HEK293 (cell line): ENCODE measurements around the gene NUB1.
A peak's percentile ranks its signal among the peaks of the same experiment; 100 is the strongest.

Experiments used
- KLF10 ChIP-seq: fragments of 450-650 bp; IDR thresholded peaks from 2 replicates; pipeline ENCODE4 v1.5.1; 2018; ENCODE audit warnings: missing biosample characterization, mild to moderate bottlenecking, missing genetic modification characterization
- KLF7 ChIP-seq: fragments of 450-650 bp; formaldehyde crosslinking; IDR thresholded peaks from 2 replicates; pipeline ENCODE4 v1.5.1; 2016; ENCODE audit warnings: missing biosample characterization, missing genetic modification characterization, borderline replicate concordance
- MYNN ChIP-seq: fragments of 450-650 bp; formaldehyde crosslinking; IDR thresholded peaks from 2 replicates; pipeline ENCODE4 v1.5.1; 2016; ENCODE audit warnings: missing biosample characterization, missing genetic modification characterization, borderline replicate concordance
- RBAK ChIP-seq: fragments of 450-650 bp; formaldehyde crosslinking; IDR thresholded peaks from 2 replicates; pipeline ENCODE4 v1.5.1; 2016; ENCODE audit warnings: missing biosample characterization, missing genetic modification characterization
- SCRT1 ChIP-seq: fragments of 450-650 bp; formaldehyde crosslinking; IDR thresholded peaks from 2 replicates; pipeline ENCODE4 v1.5.1; 2016; ENCODE audit warnings: missing biosample characterization, missing genetic modification characterization, borderline replicate concordance
- ZBTB17 ChIP-seq: fragments of 450-650 bp; formaldehyde crosslinking; IDR thresholded peaks from 2 replicates; pipeline ENCODE4 v1.5.1; 2016; ENCODE audit warnings: missing biosample characterization, missing genetic modification characterization
- ZBTB20 ChIP-seq: fragments of 450-650 bp; formaldehyde crosslinking; IDR thresholded peaks from 2 replicates; pipeline ENCODE4 v1.5.1; 2016; ENCODE audit warnings: missing biosample characterization, missing genetic modification characterization
- ZBTB8A ChIP-seq: fragments of 450-650 bp; formaldehyde crosslinking; IDR thresholded peaks from 2 replicates; pipeline ENCODE4 v1.5.1; 2016; ENCODE audit warnings: missing biosample characterization, missing genetic modification characterization
- ZEB2 ChIP-seq: fragments of 450-650 bp; formaldehyde crosslinking; IDR thresholded peaks from 2 replicates; pipeline ENCODE4 v1.5.1; 2016; ENCODE audit warnings: missing biosample characterization, missing genetic modification characterization
- ZFHX2 ChIP-seq: fragments of 450-650 bp; formaldehyde crosslinking; conservative IDR thresholded peaks from 2 replicates; pipeline ENCODE4 v1.5.1; 2016; ENCODE audit warnings: missing biosample characterization, missing genetic modification characterization
- ZNF10 ChIP-seq: fragments of 450-650 bp; formaldehyde crosslinking; IDR thresholded peaks from 2 replicates; pipeline ENCODE4 v1.5.1; 2017; ENCODE audit warnings: missing biosample characterization, missing genetic modification characterization
- ZNF169 ChIP-seq: fragments of 450-650 bp; formaldehyde crosslinking; IDR thresholded peaks from 2 replicates; pipeline ENCODE4 v1.5.1; 2016; ENCODE audit warnings: missing biosample characterization, missing genetic modification characterization
- ZNF19 ChIP-seq: fragments of 450-650 bp; formaldehyde crosslinking; IDR thresholded peaks from 2 replicates; pipeline ENCODE4; 2016; ENCODE audit warnings: missing biosample characterization, missing genetic modification characterization, low read depth
- ZNF202 ChIP-seq: fragments of 450-650 bp; formaldehyde crosslinking; IDR thresholded peaks from 2 replicates; pipeline ENCODE4 v1.5.1; 2016; ENCODE audit warnings: missing biosample characterization, missing genetic modification characterization, borderline replicate concordance
- ZNF223 ChIP-seq: fragments of 450-650 bp; formaldehyde crosslinking; IDR thresholded peaks from 2 replicates; pipeline ENCODE4 v1.5.1; 2016; ENCODE audit warnings: missing biosample characterization, missing genetic modification characterization
- ZNF292 ChIP-seq: fragments of 450-650 bp; formaldehyde crosslinking; IDR thresholded peaks from 2 replicates; pipeline ENCODE4 v1.5.1; 2016; ENCODE audit warnings: low read depth, missing biosample characterization, missing genetic modification characterization, borderline replicate concordance
- ZNF366 ChIP-seq: fragments of 450-650 bp; formaldehyde crosslinking; conservative IDR thresholded peaks from 2 replicates; pipeline ENCODE4 v1.5.1; 2016; ENCODE audit warnings: missing biosample characterization, missing genetic modification characterization
- ZNF48 ChIP-seq: fragments of 450-650 bp; formaldehyde crosslinking; IDR thresholded peaks from 2 replicates; pipeline ENCODE4 v1.5.1; 2016; ENCODE audit warnings: missing biosample characterization, missing genetic modification characterization
- ZNF501 ChIP-seq: fragments of 450-650 bp; formaldehyde crosslinking; IDR thresholded peaks from 2 replicates; pipeline ENCODE4 v1.5.1; 2016; ENCODE audit warnings: missing biosample characterization, missing genetic modification characterization
- ZNF521 ChIP-seq: fragments of 450-650 bp; formaldehyde crosslinking; IDR thresholded peaks from 2 replicates; pipeline ENCODE4 v1.5.1; 2017; ENCODE audit warnings: missing biosample characterization, mild to moderate bottlenecking, missing genetic modification characterization
- ZNF555 ChIP-seq: fragments of 450-650 bp; formaldehyde crosslinking; conservative IDR thresholded peaks from 2 replicates; pipeline ENCODE4 v1.5.1; 2017; ENCODE audit warnings: missing biosample characterization, mild to moderate bottlenecking, missing genetic modification characterization, inconsistent platforms
- ZNF585B ChIP-seq: fragments of 450-650 bp; formaldehyde crosslinking; IDR thresholded peaks from 2 replicates; pipeline ENCODE4 v1.5.1; 2016; ENCODE audit warnings: missing biosample characterization, missing genetic modification characterization
- ZNF596 ChIP-seq: fragments of 450-650 bp; IDR thresholded peaks from 2 replicates; pipeline ENCODE4 v1.5.0; 2018; ENCODE audit warnings: missing biosample characterization, mild to moderate bottlenecking, missing genetic modification characterization, moderate library complexity
- ZNF600 ChIP-seq: fragments of 450-650 bp; formaldehyde crosslinking; IDR thresholded peaks from 2 replicates; pipeline ENCODE4 v1.5.1; 2016; ENCODE audit warnings: missing biosample characterization, missing genetic modification characterization
- ZNF626 ChIP-seq: fragments of 450-650 bp; sonication (Bioruptor Pico); formaldehyde crosslinking; IDR thresholded peaks from 2 replicates; pipeline ENCODE4 v1.5.1; 2018; ENCODE audit warnings: missing biosample characterization, missing genetic modification characterization, inconsistent platforms
- ZNF707 ChIP-seq: fragments of 450-650 bp; formaldehyde crosslinking; IDR thresholded peaks from 2 replicates; pipeline ENCODE4 v1.5.1; 2016; ENCODE audit warnings: missing biosample characterization, missing genetic modification characterization
- ZNF768 ChIP-seq: fragments of 450-650 bp; formaldehyde crosslinking; IDR thresholded peaks from 2 replicates; pipeline ENCODE4 v1.5.1; 2018; ENCODE audit warnings: missing biosample characterization, mild to moderate bottlenecking, missing genetic modification characterization
- ZNF776 ChIP-seq: fragments of 450-650 bp; formaldehyde crosslinking; IDR thresholded peaks from 2 replicates; pipeline ENCODE4 v1.5.0; 2017; ENCODE audit warnings: missing biosample characterization, missing genetic modification characterization, borderline replicate concordance
- ZNF837 ChIP-seq: fragments of 450-650 bp; formaldehyde crosslinking; IDR thresholded peaks from 2 replicates; pipeline ENCODE4 v1.5.1; 2016; ENCODE audit warnings: missing biosample characterization, missing genetic modification characterization
- TF ChIP-seq, protein P1 (sequence below): fragments of 450-650 bp; formaldehyde crosslinking; IDR thresholded peaks from 2 replicates; pipeline ENCODE4 v1.5.1; 2016; ENCODE audit warnings: missing biosample characterization, missing genetic modification characterization
- TF ChIP-seq, protein P2 (sequence below): fragments of 450-650 bp; formaldehyde crosslinking; conservative IDR thresholded peaks from 2 replicates; pipeline ENCODE4 v1.5.1; 2016; ENCODE audit warnings: low read depth, missing biosample characterization, missing genetic modification characterization
- TF ChIP-seq, protein P3 (sequence below): fragments of 450-650 bp; formaldehyde crosslinking; IDR thresholded peaks from 2 replicates; pipeline ENCODE4 v1.5.1; 2016; ENCODE audit warnings: missing biosample characterization, missing genetic modification characterization
- TF ChIP-seq, protein P4 (sequence below): fragments of 450-650 bp; formaldehyde crosslinking; IDR thresholded peaks from 2 replicates; pipeline ENCODE4 v1.5.1; 2016; ENCODE audit warnings: missing biosample characterization, missing genetic modification characterization

NUB1 gene

DNA sequence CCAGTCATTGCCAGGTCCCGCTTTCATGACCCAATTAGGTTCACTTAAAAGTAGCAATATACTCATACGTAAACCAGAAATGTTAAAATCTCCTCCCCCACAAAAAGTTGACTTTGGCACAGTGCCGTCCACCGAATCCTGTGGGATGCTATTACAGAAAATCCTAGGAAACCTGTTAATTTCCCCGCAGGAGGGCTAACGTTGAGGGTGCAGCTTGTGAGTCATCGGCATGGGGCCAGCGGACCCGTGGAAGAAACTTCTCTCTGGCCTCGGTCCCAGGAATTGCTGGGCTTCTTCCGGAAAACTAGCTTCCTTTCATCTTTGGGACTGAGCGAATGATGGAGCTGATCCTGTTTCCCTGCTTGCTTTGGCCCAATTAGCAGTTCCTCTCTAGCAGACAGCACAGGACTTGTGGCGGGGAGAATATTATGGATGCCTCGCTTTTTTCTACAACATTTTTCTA is 84.9 kb downstream of the NUB1 start (continued):
- TF ChIP-seq, protein P1, sequence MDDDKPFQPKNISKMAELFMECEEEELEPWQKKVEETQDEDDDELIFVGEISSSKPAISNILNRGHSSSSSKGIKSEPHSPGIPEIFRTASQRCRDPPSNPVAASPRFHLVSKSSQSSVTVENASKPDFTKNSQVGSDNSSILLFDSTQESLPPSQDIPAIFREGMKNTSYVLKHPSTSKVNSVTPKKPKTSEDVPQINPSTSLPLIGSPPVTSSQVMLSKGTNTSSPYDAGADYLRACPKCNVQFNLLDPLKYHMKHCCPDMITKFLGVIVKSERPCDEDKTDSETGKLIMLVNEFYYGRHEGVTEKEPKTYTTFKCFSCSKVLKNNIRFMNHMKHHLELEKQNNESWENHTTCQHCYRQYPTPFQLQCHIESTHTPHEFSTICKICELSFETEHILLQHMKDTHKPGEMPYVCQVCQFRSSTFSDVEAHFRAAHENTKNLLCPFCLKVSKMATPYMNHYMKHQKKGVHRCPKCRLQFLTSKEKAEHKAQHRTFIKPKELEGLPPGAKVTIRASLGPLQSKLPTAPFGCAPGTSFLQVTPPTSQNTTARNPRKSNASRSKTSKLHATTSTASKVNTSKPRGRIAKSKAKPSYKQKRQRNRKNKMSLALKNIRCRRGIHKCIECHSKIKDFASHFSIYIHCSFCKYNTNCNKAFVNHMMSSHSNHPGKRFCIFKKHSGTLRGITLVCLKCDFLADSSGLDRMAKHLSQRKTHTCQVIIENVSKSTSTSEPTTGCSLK (tag by site-specific recombination), result no peak
- TF ChIP-seq, protein P2, sequence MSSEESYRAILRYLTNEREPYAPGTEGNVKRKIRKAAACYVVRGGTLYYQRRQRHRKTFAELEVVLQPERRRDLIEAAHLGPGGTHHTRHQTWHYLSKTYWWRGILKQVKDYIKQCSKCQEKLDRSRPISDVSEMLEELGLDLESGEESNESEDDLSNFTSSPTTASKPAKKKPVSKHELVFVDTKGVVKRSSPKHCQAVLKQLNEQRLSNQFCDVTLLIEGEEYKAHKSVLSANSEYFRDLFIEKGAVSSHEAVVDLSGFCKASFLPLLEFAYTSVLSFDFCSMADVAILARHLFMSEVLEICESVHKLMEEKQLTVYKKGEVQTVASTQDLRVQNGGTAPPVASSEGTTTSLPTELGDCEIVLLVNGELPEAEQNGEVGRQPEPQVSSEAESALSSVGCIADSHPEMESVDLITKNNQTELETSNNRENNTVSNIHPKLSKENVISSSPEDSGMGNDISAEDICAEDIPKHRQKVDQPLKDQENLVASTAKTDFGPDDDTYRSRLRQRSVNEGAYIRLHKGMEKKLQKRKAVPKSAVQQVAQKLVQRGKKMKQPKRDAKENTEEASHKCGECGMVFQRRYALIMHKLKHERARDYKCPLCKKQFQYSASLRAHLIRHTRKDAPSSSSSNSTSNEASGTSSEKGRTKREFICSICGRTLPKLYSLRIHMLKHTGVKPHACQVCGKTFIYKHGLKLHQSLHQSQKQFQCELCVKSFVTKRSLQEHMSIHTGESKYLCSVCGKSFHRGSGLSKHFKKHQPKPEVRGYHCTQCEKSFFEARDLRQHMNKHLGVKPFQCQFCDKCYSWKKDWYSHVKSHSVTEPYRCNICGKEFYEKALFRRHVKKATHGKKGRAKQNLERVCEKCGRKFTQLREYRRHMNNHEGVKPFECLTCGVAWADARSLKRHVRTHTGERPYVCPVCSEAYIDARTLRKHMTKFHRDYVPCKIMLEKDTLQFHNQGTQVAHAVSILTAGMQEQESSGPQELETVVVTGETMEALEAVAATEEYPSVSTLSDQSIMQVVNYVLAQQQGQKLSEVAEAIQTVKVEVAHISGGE (tag by site-specific recombination), result peak; percentile 51; the same call in 1 of the 2 replicates
- TF ChIP-seq ZNF501 (tag by site-specific recombination) (peak; percentile 74; the same call in 1 of the 2 replicates), ZNF292 (no peak), ZNF776 (tag by site-specific recombination) (no peak), ZNF169 (tag by site-specific recombination) (no peak), KLF10 (tag by site-specific recombination) (peak; percentile 81), ZFHX2 (peak; percentile 69), ZNF555 (tag by site-specific recombination) (no peak), ZNF521 (tag by site-specific recombination) (no peak), ZNF202 (tag by site-specific recombination) (no peak), ZBTB8A (tag by site-specific recombination) (peak; percentile 44; the same call in 1 of the 2 replicates), ZNF768 (0 out of 2 replicates have a peak, but pooled peaks have one; percentile 36), ZNF596 (no peak), RBAK (tag by site-specific recombination) (no peak), SCRT1 (tag by site-specific recombination) (no peak; the same call in none of the 2 replicates), ZBTB20 (tag by site-specific recombination) (no peak), ZNF10 (peak; percentile 69; the same call in 1 of the 2 replicates), ZNF366 (tag by site-specific recombination) (peak; percentile 99), ZNF48 (tag by site-specific recombination) (no peak), ZNF837 (no peak), ZEB2 (peak; percentile 99), KLF7 (tag by site-specific recombination) (0 out of 2 replicates have a peak, but pooled peaks have one; percentile 11), ZNF600 (peak; percentile 47; the same call in 1 of the 2 replicates), ZNF19 (no peak), ZNF707 (tag by site-specific recombination) (no peak), ZBTB17 (tag by site-specific recombination) (peak; percentile 93), ZNF585B (tag by site-specific recombination) (no peak), MYNN (peak; percentile 57; the same call in 1 of the 2 replicates), ZNF626 (tag by site-specific recombination) (no peak), ZNF223 (tag by site-specific recombination) (no peak)
- TF ChIP-seq, protein P3, sequence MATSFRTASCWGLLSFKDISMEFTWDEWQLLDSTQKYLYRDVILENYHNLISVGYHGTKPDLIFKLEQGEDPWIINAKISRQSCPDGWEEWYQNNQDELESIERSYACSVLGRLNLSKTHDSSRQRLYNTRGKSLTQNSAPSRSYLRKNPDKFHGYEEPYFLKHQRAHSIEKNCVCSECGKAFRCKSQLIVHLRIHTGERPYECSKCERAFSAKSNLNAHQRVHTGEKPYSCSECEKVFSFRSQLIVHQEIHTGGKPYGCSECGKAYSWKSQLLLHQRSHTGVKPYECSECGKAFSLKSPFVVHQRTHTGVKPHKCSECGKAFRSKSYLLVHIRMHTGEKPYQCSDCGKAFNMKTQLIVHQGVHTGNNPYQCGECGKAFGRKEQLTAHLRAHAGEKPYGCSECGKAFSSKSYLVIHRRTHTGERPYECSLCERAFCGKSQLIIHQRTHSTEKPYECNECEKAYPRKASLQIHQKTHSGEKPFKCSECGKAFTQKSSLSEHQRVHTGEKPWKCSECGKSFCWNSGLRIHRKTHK (tag by site-specific recombination), result no peak
- TF ChIP-seq, protein P4, sequence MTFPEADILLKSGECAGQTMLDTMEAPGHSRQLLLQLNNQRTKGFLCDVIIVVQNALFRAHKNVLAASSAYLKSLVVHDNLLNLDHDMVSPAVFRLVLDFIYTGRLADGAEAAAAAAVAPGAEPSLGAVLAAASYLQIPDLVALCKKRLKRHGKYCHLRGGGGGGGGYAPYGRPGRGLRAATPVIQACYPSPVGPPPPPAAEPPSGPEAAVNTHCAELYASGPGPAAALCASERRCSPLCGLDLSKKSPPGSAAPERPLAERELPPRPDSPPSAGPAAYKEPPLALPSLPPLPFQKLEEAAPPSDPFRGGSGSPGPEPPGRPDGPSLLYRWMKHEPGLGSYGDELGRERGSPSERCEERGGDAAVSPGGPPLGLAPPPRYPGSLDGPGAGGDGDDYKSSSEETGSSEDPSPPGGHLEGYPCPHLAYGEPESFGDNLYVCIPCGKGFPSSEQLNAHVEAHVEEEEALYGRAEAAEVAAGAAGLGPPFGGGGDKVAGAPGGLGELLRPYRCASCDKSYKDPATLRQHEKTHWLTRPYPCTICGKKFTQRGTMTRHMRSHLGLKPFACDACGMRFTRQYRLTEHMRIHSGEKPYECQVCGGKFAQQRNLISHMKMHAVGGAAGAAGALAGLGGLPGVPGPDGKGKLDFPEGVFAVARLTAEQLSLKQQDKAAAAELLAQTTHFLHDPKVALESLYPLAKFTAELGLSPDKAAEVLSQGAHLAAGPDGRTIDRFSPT (tag by site-specific recombination), result peak; percentile 89
